GM21619 (cell line): ENCODE results near the gene TM4SF1.

Source experiments
- ATAC-seq: cut with Tn5 transposase; IDR thresholded peaks from one replicate; pipeline ENCODE4 v1.9.1; 2021; ENCODE audit not compliant: unreplicated experiment

Gene TM4SF1

GRCh38 chr3:149377408-149378364 lies at the start of gene TM4SF1:
TM4SF1 (minus strand) TSS chr3:149377649; CDS start chr3:149377547, 102 bp downstream.
- no peak for ATAC-seq

- ATAC-seq: no peak
Observed at GRCh38 chr3:149426325-149426724, 48.9 kb upstream of the TM4SF1 start.

GRCh38 chr3:149424918-149425317 lies 47.5 kb upstream of the TM4SF1 start:
- no peak for ATAC-seq

GRCh38 chr3:149421764-149422163 lies 44.3 kb upstream of the TM4SF1 start:
- no peak for ATAC-seq

- no peak for ATAC-seq
Observed at GRCh38 chr3:149419816-149420215, 42.4 kb upstream of the TM4SF1 start.

GRCh38 chr3:149417727-149418126 lies 40.3 kb upstream of the TM4SF1 start:
- no peak for ATAC-seq

- ATAC-seq: peak; percentile 95
Observed at GRCh38 chr3:149417174-149417573, 39.7 kb upstream of the TM4SF1 start.

- no peak for ATAC-seq
Observed at GRCh38 chr3:149415484-149415883, 38.0 kb upstream of the TM4SF1 start.

- no peak for ATAC-seq
Observed at GRCh38 chr3:149414557-149415231, 37.2 kb upstream of the TM4SF1 start.

- no peak for ATAC-seq
Observed at GRCh38 chr3:149411583-149411982, 34.1 kb upstream of the TM4SF1 start.

- no peak for ATAC-seq
Observed at GRCh38 chr3:149409351-149409750, 31.9 kb upstream of the TM4SF1 start.

GRCh38 chr3:149407898-149408297 lies 30.4 kb upstream of the TM4SF1 start:
- no peak for ATAC-seq

- no peak for ATAC-seq
Observed at GRCh38 chr3:149406244-149406752, 28.8 kb upstream of the TM4SF1 start.

GRCh38 chr3:149403443-149403842 lies 26.0 kb upstream of the TM4SF1 start:
- ATAC-seq: no peak

GRCh38 chr3:149402481-149402880 lies 25.0 kb upstream of the TM4SF1 start:
- ATAC-seq: no peak

- no peak for ATAC-seq
Observed at GRCh38 chr3:149401926-149402310, 24.5 kb upstream of the TM4SF1 start.

- ATAC-seq: no peak
Observed at GRCh38 chr3:149401212-149401925, 23.9 kb upstream of the TM4SF1 start.

- no peak for ATAC-seq
Observed at GRCh38 chr3:149400645-149401044, 23.2 kb upstream of the TM4SF1 start.

- no peak for ATAC-seq
Observed at GRCh38 chr3:149398296-149398695, 20.8 kb upstream of the TM4SF1 start.

GRCh38 chr3:149397528-149397927 lies 20.1 kb upstream of the TM4SF1 start:
- ATAC-seq: no peak

GRCh38 chr3:149396476-149396875 lies 19.0 kb upstream of the TM4SF1 start:
- ATAC-seq: no peak
